Trophoblast cell (in vitro differentiated cells and primary cell): ENCODE data around the gene FOLR1.
A peak's percentile ranks its signal among the peaks of the same experiment; 100 is the strongest.
"Not testable (repeated sequence)": the region's sequence is repeated elsewhere in the genome, so short reads cannot be mapped to it uniquely, and the experiment has no call there.

Source experiments
- DNase-seq, 2 donors: peaks; one replicate each; pipeline ENCODE4 v3.0.0-alpha.2; 2016
- H2AFZ ChIP-seq: 2 replicates; pipeline ENCODE4 v1.6.1; 2013; ENCODE audit warnings: low read length, moderate library complexity, mild to moderate bottlenecking; ENCODE audit not compliant: insufficient read depth, poor library complexity
- H2AK5ac ChIP-seq: 2 replicates; pipeline ENCODE4 v1.6.1; 2013; ENCODE audit warnings: mild to moderate bottlenecking, low read length
- H2BK120ac ChIP-seq: 2 replicates; pipeline ENCODE4 v1.6.1; 2013; ENCODE audit warnings: low read length, mild to moderate bottlenecking, moderate library complexity; ENCODE audit not compliant: insufficient read depth, poor library complexity
- H2BK12ac ChIP-seq: 2 replicates; pipeline ENCODE4 v1.6.1; 2013; ENCODE audit warnings: mild to moderate bottlenecking, low read length, moderate library complexity
- H2BK5ac ChIP-seq: 2 replicates; pipeline ENCODE4 v1.6.1; 2013; ENCODE audit warnings: low read length, low read depth, moderate library complexity, mild to moderate bottlenecking; ENCODE audit not compliant: poor library complexity
- H3K14ac ChIP-seq: 2 replicates; pipeline ENCODE4 v1.6.1; 2013; ENCODE audit warnings: mild to moderate bottlenecking, low read length
- H3K18ac ChIP-seq: 2 replicates; pipeline ENCODE4 v1.6.1; 2013; ENCODE audit warnings: mild to moderate bottlenecking, low read length
- H3K23ac ChIP-seq: 2 replicates; pipeline ENCODE4 v1.6.1; 2013; ENCODE audit warnings: low read length
- H3K27ac ChIP-seq: 2 replicates; pipeline ENCODE4 v1.5.1; 2013; ENCODE audit warnings: low read depth, mild to moderate bottlenecking, inconsistent platforms, low read length, moderate library complexity
- H3K27me3 ChIP-seq: 2 replicates; pipeline ENCODE4 v1.6.1; 2013; ENCODE audit warnings: inconsistent platforms, mild to moderate bottlenecking, low read length, moderate library complexity; ENCODE audit not compliant: insufficient read depth
- H3K36me3 ChIP-seq, 2 experiments: 1 replicate in 1 of 2; 2 replicates in 1 of 2; pipeline ENCODE4 v1.6.1; 2013; ENCODE audit warnings: low read length in 2 of 2, mild to moderate bottlenecking in 2 of 2, moderate library complexity in 1 of 2; ENCODE audit not compliant: insufficient read depth in 2 of 2, control insufficient read depth in 1 of 2
- H3K4ac ChIP-seq: 2 replicates; pipeline ENCODE4 v1.6.1; 2013; ENCODE audit warnings: low read depth, mild to moderate bottlenecking, low read length, moderate library complexity
- H3K4me1 ChIP-seq, 2 experiments: 1 replicate in 1 of 2; 2 replicates in 1 of 2; pipeline ENCODE4 v1.6.1; 2013; ENCODE audit warnings: low read length in 2 of 2, mild to moderate bottlenecking in 2 of 2, moderate library complexity in 1 of 2; ENCODE audit not compliant: insufficient read depth in 2 of 2, control insufficient read depth in 1 of 2
- H3K4me2 ChIP-seq: 2 replicates; pipeline ENCODE4 v1.6.1; 2013; ENCODE audit warnings: inconsistent platforms, mild to moderate bottlenecking, low read length, moderate library complexity
- H3K4me3 ChIP-seq: 2 replicates; pipeline ENCODE4 v1.5.1; 2013; ENCODE audit warnings: mild to moderate bottlenecking, low read depth, low read length, inconsistent platforms
- H3K79me1 ChIP-seq: one replicate; pipeline ENCODE4 v1.6.1; 2013; ENCODE audit warnings: low read length
- H3K79me2 ChIP-seq: 2 replicates; pipeline ENCODE4 v1.6.1; 2013; ENCODE audit warnings: low read length, mild to moderate bottlenecking; ENCODE audit not compliant: control insufficient read depth, insufficient read depth, poor library complexity
- H3K9ac ChIP-seq: 2 replicates; pipeline ENCODE4 v1.6.1; 2013; ENCODE audit warnings: mild to moderate bottlenecking, low read length
- H3K9me3 ChIP-seq: 2 replicates; pipeline ENCODE4 v1.6.1; 2013; ENCODE audit warnings: low read depth, mild to moderate bottlenecking, control low read depth, inconsistent platforms, low read length; ENCODE audit not compliant: insufficient read depth
- H4K12ac ChIP-seq: 2 replicates; pipeline ENCODE4 v1.6.1; 2013; ENCODE audit warnings: low read depth, mild to moderate bottlenecking, low read length, moderate library complexity
- H4K8ac ChIP-seq: 2 replicates; pipeline ENCODE4 v1.6.1; 2013; ENCODE audit warnings: low read depth, mild to moderate bottlenecking, low read length, moderate library complexity
- H4K91ac ChIP-seq: one replicate; pipeline ENCODE4 v1.6.1; 2013; ENCODE audit warnings: low read depth, mild to moderate bottlenecking, low read length, moderate library complexity
- WGBS: extraction: QIAGEN DNeasy Blood & Tissue Kit; methylation state at CpG from one replicate; pipeline ENCODE4 v1.1.7; 2013; ENCODE audit warnings: missing lambda C conversion rate; ENCODE audit not compliant: insufficient read length, insufficient coverage; ENCODE audit errors: extremely low coverage; 5-methylcytosine and 5-hydroxymethylcytosine counted together

Gene FOLR1

GRCh38 chr11:72190631-72191071 lies 1.3 kb upstream of the FOLR1 start:
- Histone ChIP-seq H3K9me3 (peaks cover 3% of the 10 kb centered on the region), H3K27ac (no peak overlapping the region), H2AK5ac (peak overlapping the region; percentile 96), H3K79me2 (no peaks in the 10 kb centered on the region), H3K79me1 (peaks cover 5% of the 10 kb centered on the region), H4K8ac (peak overlapping the region; percentile 32), H2AFZ (no peak overlapping the region), H3K27me3 (no peaks in the 10 kb centered on the region), H3K23ac (no peak overlapping the region), H2BK12ac (peak overlapping the region; percentile 90), H2BK5ac (no peak overlapping the region), H3K4me1 (peaks cover 15 to 22% of the 10 kb centered on the region in 2 experiments), H3K4ac (no peak overlapping the region), H3K9ac (no peak overlapping the region), H3K14ac (no peak overlapping the region), H3K36me3 (no peaks in the 10 kb centered on the region), H4K12ac (no peak overlapping the region), H3K18ac (no peak overlapping the region), H4K91ac (peak overlapping the region; percentile 70), H3K4me3 (no peak overlapping the region), H3K4me2 (no peak overlapping the region), H2BK120ac (no peak overlapping the region)
- peak in 1 of 2 donors; percentile 50 for DNase-seq
- no CpG with 5 or more reads among the region's 5 CpGs for WGBS

DNA sequence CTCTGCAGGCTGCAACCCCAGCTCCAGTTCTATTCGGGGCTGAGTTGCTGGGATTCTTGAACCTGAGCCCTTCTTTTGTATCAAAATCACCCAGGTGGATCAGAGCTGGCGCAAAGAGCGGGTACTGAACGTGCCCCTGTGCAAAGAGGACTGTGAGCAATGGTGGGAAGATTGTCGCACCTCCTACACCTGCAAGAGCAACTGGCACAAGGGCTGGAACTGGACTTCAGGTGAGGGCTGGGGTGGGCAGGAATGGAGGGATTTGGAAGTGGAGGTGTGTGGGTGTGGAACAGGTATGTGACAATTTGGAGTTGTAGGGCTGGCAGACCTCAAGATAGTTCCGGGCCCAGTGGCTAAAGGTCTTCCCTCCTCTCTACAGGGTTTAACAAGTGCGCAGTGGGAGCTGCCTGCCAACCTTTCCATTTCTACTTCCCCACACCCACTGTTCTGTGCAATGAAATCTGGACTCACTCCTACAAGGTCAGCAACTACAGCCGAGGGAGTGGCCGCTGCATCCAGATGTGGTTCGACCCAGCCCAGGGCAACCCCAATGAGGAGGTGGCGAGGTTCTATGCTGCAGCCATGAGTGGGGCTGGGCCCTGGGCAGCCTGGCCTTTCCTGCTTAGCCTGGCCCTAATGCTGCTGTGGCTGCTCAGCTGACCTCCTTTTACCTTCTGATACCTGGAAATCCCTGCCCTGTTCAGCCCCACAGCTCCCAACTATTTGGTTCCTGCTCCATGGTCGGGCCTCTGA lies 3.8 kb downstream of the FOLR1 start:
- Histone ChIP-seq H3K4me2 (no peak overlapping the region), H4K91ac (no peak overlapping the region), H3K9me3 (peaks cover 3% of the 10 kb centered on the region), H2BK12ac (no peak overlapping the region), H2BK5ac (no peak overlapping the region), H2BK120ac (no peak overlapping the region), H3K79me1 (peaks cover 5% of the 10 kb centered on the region), H3K79me2 (no peaks in the 10 kb centered on the region), H3K27ac (no peak overlapping the region), H3K14ac (no peak overlapping the region), H3K4me1 (peaks cover 11 to 13% of the 10 kb centered on the region in 2 experiments), H3K18ac (no peak overlapping the region), H2AK5ac (no peak overlapping the region), H4K8ac (no peak overlapping the region), H2AFZ (no peak overlapping the region), H4K12ac (no peak overlapping the region), H3K23ac (no peak overlapping the region), H3K27me3 (no peaks in the 10 kb centered on the region), H3K36me3 (no peaks in the 10 kb centered on the region), H3K4ac (no peak overlapping the region), H3K9ac (no peak overlapping the region), H3K4me3 (no peak overlapping the region)
- WGBS, result no CpG with 5 or more reads among the region's 12 CpGs
- no peak for DNase-seq

- not testable (repeated sequence) for H2BK5ac ChIP-seq
These were observed 9.5 kb downstream of the FOLR1 start for GRCh38 chr11:72201445-72201844.

GRCh38 chr11:72202571-72202970 lies 10.6 kb downstream of the FOLR1 start:
- Histone ChIP-seq H3K9ac (no peak overlapping the region), H3K9me3 (no peaks in the 10 kb centered on the region), H2AFZ (no peak overlapping the region), H2AK5ac (no peak overlapping the region), H4K91ac (no peak overlapping the region), H3K4ac (no peak overlapping the region), H3K36me3 (no peaks in the 10 kb centered on the region), H2BK120ac (no peak overlapping the region), H3K23ac (no peak overlapping the region), H3K4me1 (peaks cover 0 to 3% of the 10 kb centered on the region in 2 experiments), H4K12ac (no peak overlapping the region), H3K27me3 (no peaks in the 10 kb centered on the region), H3K79me2 (no peaks in the 10 kb centered on the region), H2BK5ac (no peak overlapping the region), H3K14ac (no peak overlapping the region), H4K8ac (no peak overlapping the region), H3K79me1 (peaks cover 3% of the 10 kb centered on the region), H3K18ac (no peak overlapping the region), H3K4me2 (no peak overlapping the region), H3K27ac (no peak overlapping the region), H2BK12ac (no peak overlapping the region), H3K4me3 (no peak overlapping the region)
- no CpG with 5 or more reads among the region's 6 CpGs for WGBS
- no peak for DNase-seq

More at GRCh38 chr11:72201445-72201844, 9.5 kb downstream of the FOLR1 start:
- not testable (repeated sequence) for H3K18ac ChIP-seq, H4K8ac ChIP-seq, H2BK120ac ChIP-seq, DNase-seq, H3K9ac ChIP-seq, H4K91ac ChIP-seq, H3K36me3 ChIP-seq, H2BK12ac ChIP-seq, H2AK5ac ChIP-seq, H3K79me2 ChIP-seq, H3K14ac ChIP-seq, H3K79me1 ChIP-seq, H3K4me2 ChIP-seq, H3K4me1 ChIP-seq, H2AFZ ChIP-seq, H4K12ac ChIP-seq, H3K23ac ChIP-seq, H3K27ac ChIP-seq, H3K4ac ChIP-seq, H3K9me3 ChIP-seq, H3K4me3 ChIP-seq, H3K27me3 ChIP-seq
- no CpG with 5 or more reads among the region's 43 CpGs for WGBS
